Activated CD4-positive, alpha-beta T cell treated with anti-CD3 and anti-CD28 coated beads, Interleukin-10, Interleukin-2, amounts not matched to agents 100 ng/mL and 50 ng/mL, durations not matched to agents 16 hours and 8 hours (primary cell): Measurements from ENCODE around the gene RAB11FIP4.
"Not testable (repeated sequence)": the region's sequence is repeated elsewhere in the genome, so short reads cannot be mapped to it uniquely, and the experiment has no call there.

Experiments used
- DNase-seq: peaks from one replicate; pipeline ENCODE4 v3.0.0-alpha.2; 2020

RAB11FIP4 gene

GRCh38 chr17:31433811-31434726 lies 42.6 kb downstream of the RAB11FIP4 start:
- no peak for DNase-seq

- no peak for DNase-seq
Observed at GRCh38 chr17:31434727-31435050, 43.2 kb downstream of the RAB11FIP4 start.

GRCh38 chr17:31435581-31435980 lies 44.1 kb downstream of the RAB11FIP4 start:
- DNase-seq, result no peak

- no peak for DNase-seq
Observed at GRCh38 chr17:31437720-31438400, 46.4 kb downstream of the RAB11FIP4 start.

- DNase-seq, result no peak
Observed at GRCh38 chr17:31439716-31440115, 48.2 kb downstream of the RAB11FIP4 start.

- no peak for DNase-seq
Observed at GRCh38 chr17:31442276-31442675, 50.8 kb downstream of the RAB11FIP4 start.

GRCh38 chr17:31442856-31443255 lies 51.4 kb downstream of the RAB11FIP4 start:
- DNase-seq, result not testable (repeated sequence)

GRCh38 chr17:31443386-31443785 lies 51.9 kb downstream of the RAB11FIP4 start:
- DNase-seq, result no peak

- DNase-seq, result no peak
Observed at GRCh38 chr17:31444026-31444425, 52.6 kb downstream of the RAB11FIP4 start.

GRCh38 chr17:31446195-31446967 lies 54.9 kb downstream of the RAB11FIP4 start:
- DNase-seq, result no peak

GRCh38 chr17:31448467-31449077 lies 57.1 kb downstream of the RAB11FIP4 start:
- no peak for DNase-seq

- DNase-seq, result no peak
Observed at GRCh38 chr17:31449111-31449510, 57.6 kb downstream of the RAB11FIP4 start.

- DNase-seq, result no peak
Observed at GRCh38 chr17:31449746-31450145, 58.3 kb downstream of the RAB11FIP4 start.

- DNase-seq, result no peak
Observed at GRCh38 chr17:31452101-31452500, 60.6 kb downstream of the RAB11FIP4 start.

GRCh38 chr17:31452561-31453110 lies 61.2 kb downstream of the RAB11FIP4 start:
- DNase-seq, result no peak

- no peak for DNase-seq
Observed at GRCh38 chr17:31453896-31454295, 62.4 kb downstream of the RAB11FIP4 start.

GRCh38 chr17:31456814-31457213 lies 65.3 kb downstream of the RAB11FIP4 start:
- no peak for DNase-seq

GRCh38 chr17:31457391-31458234 lies 66.1 kb downstream of the RAB11FIP4 start:
- no peak for DNase-seq

GRCh38 chr17:31458829-31459228 lies 67.4 kb downstream of the RAB11FIP4 start:
- DNase-seq, result no peak

GRCh38 chr17:31459716-31460115 lies 68.2 kb downstream of the RAB11FIP4 start:
- no peak for DNase-seq

GRCh38 chr17:31460226-31460721 lies 68.8 kb downstream of the RAB11FIP4 start:
- DNase-seq, result no peak
